T1000 (cell line): ENCODE data around the gene PRKCE.

ENCODE experiments used
- DNase-seq: peaks from one replicate; lab custom pipeline; 2025; ENCODE audit warnings: mixed read lengths; lab: John Stamatoyannopoulos, UW

The PRKCE gene

GRCh38 chr2:46170611-46171350 is 519.3 kb downstream of the PRKCE start:
- DNase-seq: no peak

- peak; percentile 52 for DNase-seq
Observed at GRCh38 chr2:46171411-46171953, 520.0 kb downstream of the PRKCE start.

- no peak for DNase-seq
Observed at GRCh38 chr2:46171996-46172546, 520.6 kb downstream of the PRKCE start.

DNA sequence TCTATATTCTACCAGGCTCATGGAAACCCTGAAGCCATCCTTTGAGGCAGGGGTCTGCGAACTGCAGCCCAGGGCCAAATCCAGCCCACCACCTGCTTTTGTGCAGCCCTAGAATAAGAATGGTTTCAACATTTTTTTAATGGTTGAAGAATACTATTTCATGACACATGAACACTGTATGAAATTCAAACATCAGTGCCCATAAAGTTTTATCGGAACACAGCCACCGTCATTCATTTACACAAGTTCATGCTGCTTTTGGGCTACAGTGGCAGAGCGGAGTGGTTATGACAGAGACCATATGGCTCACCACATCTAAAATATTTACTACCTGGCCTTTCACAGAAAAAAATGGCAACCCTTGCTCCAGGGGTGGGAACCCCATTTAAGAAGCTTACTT is 521.6 kb downstream of the PRKCE start:
- no peak for DNase-seq

GRCh38 chr2:46173636-46174250 is 522.3 kb downstream of the PRKCE start:
- DNase-seq: no peak

GRCh38 chr2:46174345-46175170 is 523.1 kb downstream of the PRKCE start:
- DNase-seq: no peak

- no peak for DNase-seq
Observed at GRCh38 chr2:46175419-46175818, 523.9 kb downstream of the PRKCE start.

GRCh38 chr2:46177461-46178089 is 526.1 kb downstream of the PRKCE start:
- no peak for DNase-seq

GRCh38 chr2:46179037-46179621 is 527.7 kb downstream of the PRKCE start:
- peak; percentile 39 for DNase-seq

DNA sequence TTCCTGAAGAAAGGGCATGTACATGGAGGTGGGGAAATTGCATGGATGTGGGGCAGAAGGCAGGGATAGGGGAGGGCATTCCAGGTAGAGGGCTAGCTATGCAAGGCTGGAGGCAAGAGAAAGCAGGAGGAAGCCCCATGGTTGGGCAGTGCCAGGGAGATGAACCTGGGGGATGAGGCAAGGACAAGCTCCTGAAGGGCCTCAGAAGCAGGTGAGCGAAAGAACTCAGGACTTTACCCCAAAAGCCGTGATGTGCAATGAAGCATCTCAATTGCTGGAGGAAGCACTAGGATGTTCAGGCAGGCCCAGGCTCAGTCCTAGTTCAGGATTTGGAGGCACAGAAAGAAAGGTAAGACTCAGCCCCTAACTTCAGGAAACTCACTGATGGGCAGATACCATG is 528.7 kb downstream of the PRKCE start:
- DNase-seq: no peak

DNA sequence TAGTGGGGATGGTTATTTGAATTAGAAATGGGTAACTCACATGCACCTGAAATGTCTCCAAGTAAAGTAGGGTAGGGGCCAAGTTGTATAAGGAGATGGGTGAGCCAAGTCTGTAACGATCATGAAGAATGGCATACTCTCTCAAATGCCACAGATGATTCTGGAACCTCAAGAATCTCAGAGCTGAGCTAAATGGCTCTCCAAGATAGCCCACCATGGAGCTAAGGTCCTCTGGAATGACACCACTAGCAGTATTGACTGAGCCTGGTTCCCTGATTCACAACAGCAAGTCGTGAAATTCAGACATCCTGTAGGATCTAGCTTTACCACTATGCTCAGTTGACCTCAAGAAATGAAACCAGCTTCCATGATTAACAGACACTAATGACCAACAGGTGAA is 529.8 kb downstream of the PRKCE start:
- no peak for DNase-seq

GRCh38 chr2:46181789-46182530 is 530.5 kb downstream of the PRKCE start:
- DNase-seq: peak; percentile 30

- DNase-seq: no peak
Observed at GRCh38 chr2:46183426-46183825, 532.0 kb downstream of the PRKCE start.

- no peak for DNase-seq
Observed at GRCh38 chr2:46184794-46185583, 533.5 kb downstream of the PRKCE start.

DNA sequence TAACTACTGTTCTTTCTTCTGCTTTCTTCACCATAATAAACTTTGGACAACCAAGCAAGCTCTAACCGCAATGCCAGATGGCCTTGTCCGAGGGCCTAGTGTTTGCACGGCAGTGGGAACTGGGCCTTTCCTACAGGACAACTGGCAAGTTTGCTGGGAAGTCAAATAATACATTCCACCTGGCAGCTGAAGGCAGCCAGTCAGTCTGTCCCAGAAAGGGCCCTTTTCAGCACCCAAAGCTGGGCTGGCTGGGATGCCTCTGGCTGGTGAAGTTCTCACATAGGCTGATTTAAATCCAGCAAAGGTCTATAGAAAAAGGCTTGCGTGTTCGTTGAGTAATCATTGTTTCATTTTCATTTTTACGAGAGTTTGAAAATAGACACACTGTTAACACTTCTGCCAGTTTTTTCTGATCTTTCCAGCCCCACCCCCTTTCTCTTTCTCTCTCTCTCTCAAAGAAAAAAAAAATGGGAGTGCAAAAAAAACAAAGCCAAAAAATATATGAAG is 535.7 kb downstream of the PRKCE start:
- DNase-seq: no peak

GRCh38 chr2:46188041-46188716 is 536.7 kb downstream of the PRKCE start:
- DNase-seq: no peak

DNA sequence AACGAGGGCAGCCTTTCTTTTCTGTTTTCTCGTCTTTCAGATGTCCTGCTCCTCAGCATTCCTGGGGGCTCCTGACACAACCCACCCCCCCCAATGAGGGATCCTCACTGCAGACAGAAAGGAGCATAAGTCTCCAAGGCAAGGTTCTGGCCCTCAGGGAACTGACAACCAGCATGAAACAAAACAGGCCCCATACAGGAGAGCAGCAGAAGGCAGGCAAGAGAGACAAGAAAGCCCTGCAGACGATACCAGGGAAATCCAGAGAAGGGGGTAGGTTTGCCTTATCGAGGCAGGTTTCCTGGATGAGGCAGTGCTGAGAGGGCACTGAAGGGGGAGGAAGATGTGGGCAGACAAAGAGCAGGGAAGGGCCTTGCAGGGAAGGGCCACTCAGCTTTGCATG is 541.9 kb downstream of the PRKCE start:
- DNase-seq: no peak

GRCh38 chr2:46193855-46194254 is 542.4 kb downstream of the PRKCE start:
- DNase-seq: no peak

DNA sequence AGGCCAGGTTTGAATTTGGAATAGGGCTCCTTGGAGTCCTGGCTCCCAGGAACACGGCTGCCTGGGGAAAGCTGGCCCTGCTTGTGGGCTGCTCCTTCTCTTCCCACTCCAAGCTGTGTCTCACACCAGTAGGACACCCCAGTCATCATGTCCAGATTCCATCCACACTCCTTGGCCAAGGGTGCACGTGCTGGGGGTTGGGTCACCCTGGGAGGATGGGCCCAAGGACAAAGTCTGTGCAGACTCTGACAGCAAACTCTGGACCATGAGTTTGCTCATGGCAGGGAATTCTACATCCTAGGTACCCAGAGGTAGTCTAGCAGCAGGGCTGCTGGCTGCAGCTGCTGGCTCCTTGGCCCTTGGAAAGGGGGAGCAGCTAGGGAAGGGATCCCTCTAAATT is 543.4 kb downstream of the PRKCE start:
- DNase-seq: no peak
